GM18861 (cell line): ENCODE data around the gene MBP.
"Not testable (repeated sequence)": the region's sequence is repeated elsewhere in the genome, so short reads cannot be mapped to it uniquely, and the experiment has no call there.

ENCODE experiments used
- ATAC-seq: cut with Tn5 transposase; IDR thresholded peaks from one replicate; pipeline ENCODE4 v1.9.1; 2021; ENCODE audit not compliant: unreplicated experiment

MBP gene

DNA sequence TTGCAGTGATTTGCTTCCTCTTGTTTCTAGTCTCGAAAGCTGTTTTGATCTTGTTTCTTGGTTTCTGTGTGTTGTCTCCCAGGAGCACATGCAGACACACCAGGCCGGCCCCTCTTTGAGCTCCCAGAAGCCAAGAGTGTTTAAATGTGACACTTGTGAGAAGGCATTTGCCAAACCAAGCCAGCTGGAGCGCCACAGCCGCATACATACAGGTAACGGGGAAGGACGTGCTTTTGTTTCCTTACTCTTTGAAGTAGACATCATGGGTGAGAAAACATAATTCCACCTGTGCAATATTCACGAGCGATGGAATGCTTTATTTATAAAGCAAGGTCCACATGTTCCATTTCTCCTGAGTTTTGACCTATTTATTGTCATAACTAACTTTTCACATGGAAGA lies 173.0 kb downstream of the MBP start:
- no peak for ATAC-seq

- ATAC-seq: no peak
These were observed 173.8 kb downstream of the MBP start for GRCh38 chr18:76958692-76959341.

GRCh38 chr18:76957384-76958355 lies 174.9 kb downstream of the MBP start:
- no peak for ATAC-seq

GRCh38 chr18:76956648-76957047 lies 175.9 kb downstream of the MBP start:
- no peak for ATAC-seq

- ATAC-seq: no peak
These were observed 176.9 kb downstream of the MBP start for GRCh38 chr18:76955524-76956170.

GRCh38 chr18:76953583-76954233 lies 178.9 kb downstream of the MBP start:
- ATAC-seq: no peak

DNA sequence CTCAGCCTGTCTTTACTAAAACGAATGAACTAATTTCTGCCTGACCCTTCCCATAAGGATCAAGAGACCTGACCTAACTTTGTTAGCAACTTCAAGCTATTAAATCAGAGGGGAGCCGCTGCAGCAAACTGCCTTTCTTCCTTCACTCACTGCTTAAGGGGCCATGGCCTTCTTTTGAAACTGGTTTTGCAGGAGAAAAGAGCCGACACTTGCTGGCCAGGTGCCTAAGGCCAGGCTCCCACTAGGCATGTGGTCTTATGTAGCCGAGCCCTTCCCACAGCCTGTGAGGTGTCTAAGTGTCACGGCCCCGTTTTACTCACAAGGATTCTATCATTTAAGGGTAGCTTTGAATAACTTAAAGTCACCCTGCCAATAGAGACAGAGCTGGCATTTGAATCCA lies 179.4 kb downstream of the MBP start:
- no peak for ATAC-seq

DNA sequence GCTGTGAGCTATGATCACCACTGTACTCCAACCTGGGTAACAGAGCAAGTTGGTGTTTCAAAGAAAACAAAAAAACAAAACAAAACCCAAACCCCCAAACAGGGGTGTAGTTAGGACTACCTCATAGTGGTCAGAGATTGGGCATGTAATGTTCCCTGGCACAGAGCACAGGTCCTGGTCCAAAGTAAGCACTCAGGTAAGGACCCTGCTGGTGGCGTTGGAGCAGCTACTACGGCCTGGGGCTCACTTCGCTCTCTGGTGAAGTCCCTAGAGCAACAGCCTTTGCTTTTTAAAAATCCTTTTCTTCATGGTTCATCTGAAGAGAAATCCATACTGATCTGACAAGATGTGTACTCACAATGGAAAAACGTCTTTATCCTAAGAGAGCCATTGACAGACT lies 179.8 kb downstream of the MBP start:
- ATAC-seq: no peak

- no peak for ATAC-seq
These were observed 180.9 kb downstream of the MBP start for GRCh38 chr18:76951456-76952247.

GRCh38 chr18:76948345-76948744 lies 184.2 kb downstream of the MBP start:
- no peak for ATAC-seq

- not testable (repeated sequence) for ATAC-seq
These were observed 188.2 kb downstream of the MBP start for GRCh38 chr18:76944346-76944745.

DNA sequence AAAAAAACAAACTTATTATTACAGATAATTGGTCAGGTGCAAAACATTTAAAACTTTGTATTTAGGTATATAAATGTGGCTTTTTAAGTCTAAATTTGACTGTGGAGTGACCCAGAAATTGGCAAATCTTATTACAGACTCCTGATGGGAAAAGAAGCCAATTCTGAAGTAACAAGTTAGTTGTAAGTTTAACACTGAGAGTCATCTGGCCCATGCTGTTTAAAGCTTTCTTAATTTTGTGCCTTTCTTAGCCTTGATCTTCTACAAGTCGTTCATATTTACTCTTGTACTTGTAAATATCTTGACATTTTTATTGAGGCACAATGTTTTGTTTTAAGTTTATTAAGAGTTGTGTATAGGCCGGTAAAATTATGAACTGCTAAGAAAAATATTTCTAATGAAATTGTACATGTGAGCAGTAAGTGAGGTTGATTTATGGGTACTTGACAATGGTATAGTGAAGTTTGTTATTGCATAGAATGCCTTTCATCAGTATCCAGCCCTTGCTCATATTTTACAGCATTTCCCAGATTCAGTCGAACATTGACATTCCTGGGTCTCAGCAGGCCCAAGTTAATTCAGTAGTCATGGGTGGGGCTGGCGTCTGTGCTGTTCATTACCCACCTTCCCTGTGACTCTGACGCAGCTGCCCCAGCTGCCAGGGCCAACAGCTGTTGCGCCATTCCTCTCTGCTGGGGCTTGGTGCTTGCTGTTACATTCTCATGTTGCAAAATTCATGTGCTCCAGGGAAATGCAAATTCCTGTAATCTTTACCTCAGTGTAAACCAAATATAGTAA lies 188.8 kb downstream of the MBP start:
- ATAC-seq: no peak

GRCh38 chr18:76941284-76941683 lies 191.3 kb downstream of the MBP start:
- ATAC-seq: no peak

GRCh38 chr18:76938619-76939018 lies 194.0 kb downstream of the MBP start:
- ATAC-seq: no peak

DNA sequence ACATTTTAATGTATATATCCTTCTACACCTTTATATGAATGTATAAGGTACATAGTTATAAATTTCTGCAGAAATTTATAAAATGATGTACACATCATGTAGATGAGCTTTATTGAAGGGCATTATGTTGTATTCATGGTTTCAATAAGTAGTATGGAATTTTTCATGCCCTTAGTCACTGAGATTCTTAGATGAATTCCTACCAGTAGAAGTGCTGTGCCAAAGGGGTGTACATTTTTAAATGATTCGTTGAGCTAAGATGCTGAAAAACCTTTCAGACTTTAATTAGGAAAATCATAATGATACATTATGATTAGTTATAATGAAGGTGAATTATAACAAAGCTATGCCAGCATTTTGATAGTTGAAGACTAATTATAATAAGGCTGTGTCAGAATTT lies 195.0 kb downstream of the MBP start:
- no peak for ATAC-seq

DNA sequence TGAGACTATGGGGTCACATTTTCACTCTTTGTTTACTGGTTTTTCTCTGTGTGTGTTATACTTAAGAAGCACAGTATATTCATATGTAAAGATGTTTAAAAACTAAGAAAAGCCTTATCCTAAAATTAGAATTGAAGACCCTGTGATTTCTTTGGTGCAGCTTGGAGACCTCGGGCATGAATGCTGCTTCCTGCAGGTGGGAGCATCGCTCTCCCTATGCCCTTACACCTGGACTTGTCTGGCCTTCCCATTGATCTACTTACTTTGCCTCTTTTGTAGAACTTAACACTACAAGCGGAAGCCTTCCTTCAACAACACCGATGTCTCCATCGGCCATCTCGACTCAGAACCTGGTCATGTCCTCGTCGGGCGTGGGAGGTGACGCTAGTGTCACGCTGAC lies 195.7 kb downstream of the MBP start:
- ATAC-seq: no peak

DNA sequence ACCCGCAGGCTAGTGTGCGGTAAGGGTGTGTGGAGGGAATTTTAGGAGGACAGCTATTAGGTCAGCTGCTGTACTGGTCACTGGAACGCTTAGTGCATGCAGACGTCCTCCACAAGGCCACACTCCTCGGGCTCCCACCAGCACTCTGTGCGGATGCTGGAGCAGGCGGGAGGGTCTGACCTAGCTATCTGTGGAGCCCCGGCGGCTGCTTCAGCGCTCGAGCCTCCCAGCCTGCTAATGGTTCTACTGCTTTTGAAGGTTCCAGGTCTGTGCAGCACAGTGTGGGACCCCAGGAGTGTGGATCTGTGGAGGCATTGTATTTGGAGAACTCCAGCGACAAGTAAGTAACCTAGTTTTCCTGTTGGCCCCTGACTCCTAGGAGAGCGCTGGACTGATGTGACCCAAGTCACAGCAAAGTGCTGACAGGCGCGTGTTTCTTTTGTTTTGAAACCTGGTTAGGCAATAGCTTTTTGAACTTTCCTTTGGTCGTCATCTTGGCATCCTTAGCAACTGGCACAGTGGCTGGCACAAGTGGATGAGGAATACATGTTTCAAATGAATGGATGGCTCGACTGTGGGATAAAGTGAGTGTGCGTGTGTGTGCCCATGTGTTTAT lies 196.8 kb downstream of the MBP start:
- no peak for ATAC-seq

DNA sequence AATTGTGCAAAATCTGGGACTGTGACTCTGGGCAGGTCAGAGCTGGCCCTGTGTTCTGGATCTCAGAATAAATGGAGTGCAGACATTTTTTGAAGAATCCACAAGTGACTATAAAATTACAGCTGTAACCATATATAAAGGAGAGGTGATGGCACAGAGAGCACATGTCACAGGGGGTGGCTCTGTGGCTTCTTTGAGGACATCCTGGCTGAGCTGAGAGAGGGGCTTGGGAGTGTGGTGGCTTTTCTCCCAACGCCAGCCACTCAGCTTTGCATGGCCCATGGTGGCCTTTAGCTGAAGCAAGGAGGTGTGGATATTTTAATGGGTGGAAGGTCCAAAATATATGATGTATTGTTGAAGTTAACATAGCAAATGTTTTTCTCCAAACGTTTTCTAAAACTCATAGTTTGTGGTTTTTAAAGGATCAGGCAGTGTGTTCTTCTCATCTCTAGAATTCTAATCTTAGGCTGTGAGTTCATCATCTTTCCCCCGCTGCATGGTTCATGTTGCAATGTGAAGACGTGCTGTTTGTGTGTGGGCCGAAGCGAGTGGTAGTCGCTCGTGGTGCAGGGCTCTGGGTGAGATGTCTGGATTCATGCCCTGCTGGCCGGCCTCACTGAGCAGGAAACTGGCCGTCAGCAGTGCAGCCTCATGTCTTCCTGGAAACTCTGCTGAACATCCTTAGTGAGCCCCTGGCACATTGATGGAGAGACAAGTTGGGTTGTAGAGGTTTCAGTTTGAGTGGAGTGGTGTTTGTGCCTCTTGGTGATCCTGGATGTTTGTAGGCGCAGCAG lies 200.4 kb downstream of the MBP start:
- no peak for ATAC-seq
